GM10266 (cell line): ENCODE measurements around the gene NXF1.

Source experiments
- DNase-seq: peaks from one replicate; pipeline ENCODE4 v3.0.0; 2012; ENCODE audit errors: extremely low spot score
- TF ChIP-seq, protein P1 (sequence below): IDR thresholded peaks from 2 replicates; pipeline ENCODE4 v1.5.1; 2012; ENCODE audit warnings: mild to moderate bottlenecking, low read depth; ENCODE audit not compliant: control insufficient read depth, insufficient read depth; ENCODE audit errors: missing control alignments

The NXF1 gene

DNA sequence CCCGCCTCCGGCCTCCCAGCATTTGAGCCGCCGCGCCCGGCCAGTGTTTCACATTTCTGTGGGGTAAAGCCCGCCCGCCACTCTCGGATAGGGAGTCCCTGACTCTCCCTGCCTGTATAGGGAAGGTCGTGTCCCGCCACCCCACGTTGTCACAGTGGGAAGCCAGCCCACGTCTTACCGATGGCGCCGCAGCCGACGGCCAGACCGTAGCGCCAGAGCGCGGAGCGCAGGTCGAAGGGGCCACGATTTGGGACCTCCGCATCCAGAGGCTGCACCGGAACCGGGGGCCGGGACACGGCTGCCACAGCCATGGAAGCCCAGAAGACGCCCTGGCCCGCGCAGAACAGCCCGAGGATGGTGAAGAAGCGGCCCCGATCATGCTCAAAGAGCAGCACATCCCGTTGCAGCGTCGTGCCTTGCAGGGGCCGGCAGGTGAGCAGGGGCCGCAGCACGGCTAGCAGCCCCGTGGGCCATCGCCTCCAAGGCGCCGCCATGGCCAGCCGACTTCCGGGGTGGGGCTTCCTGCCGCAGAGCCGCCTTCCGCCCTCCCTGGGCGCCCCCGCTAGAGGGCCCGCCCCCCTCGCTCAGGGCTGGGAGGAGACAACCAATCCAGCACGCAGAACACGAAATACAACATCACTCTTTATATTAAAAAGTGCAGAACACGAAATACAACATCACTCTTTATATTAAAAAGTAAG lies 13.6 kb downstream of the NXF1 start, which contains the start of gene TMEM223:
TMEM223 (minus strand) TSS at position 506 of the 701 bp plus-strand sequence; CDS start at position 494, 12 bp downstream.
- TF ChIP-seq, protein P1, sequence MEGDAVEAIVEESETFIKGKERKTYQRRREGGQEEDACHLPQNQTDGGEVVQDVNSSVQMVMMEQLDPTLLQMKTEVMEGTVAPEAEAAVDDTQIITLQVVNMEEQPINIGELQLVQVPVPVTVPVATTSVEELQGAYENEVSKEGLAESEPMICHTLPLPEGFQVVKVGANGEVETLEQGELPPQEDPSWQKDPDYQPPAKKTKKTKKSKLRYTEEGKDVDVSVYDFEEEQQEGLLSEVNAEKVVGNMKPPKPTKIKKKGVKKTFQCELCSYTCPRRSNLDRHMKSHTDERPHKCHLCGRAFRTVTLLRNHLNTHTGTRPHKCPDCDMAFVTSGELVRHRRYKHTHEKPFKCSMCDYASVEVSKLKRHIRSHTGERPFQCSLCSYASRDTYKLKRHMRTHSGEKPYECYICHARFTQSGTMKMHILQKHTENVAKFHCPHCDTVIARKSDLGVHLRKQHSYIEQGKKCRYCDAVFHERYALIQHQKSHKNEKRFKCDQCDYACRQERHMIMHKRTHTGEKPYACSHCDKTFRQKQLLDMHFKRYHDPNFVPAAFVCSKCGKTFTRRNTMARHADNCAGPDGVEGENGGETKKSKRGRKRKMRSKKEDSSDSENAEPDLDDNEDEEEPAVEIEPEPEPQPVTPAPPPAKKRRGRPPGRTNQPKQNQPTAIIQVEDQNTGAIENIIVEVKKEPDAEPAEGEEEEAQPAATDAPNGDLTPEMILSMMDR, result peak; percentile 20
- peak; percentile 92 for DNase-seq

DNA sequence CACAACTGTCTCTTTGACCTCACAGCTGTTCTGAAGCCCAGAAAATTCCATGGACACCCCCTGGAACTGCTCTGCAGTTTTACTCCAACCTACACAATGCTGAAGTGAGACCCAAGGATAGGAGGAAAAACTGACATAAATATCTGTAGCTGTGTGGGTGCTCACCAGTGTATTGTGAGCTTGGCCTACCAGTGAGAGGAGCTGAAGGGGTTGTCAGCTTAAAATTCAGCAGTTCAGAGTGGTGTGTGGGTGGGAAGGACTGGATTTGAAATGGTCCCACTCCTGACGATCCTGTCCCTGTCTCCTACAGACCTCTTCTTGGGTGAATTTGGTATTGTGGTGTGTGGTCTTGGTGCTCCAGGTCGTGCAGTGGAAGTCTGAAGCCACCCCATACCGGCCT lies 15.7 kb downstream of the NXF1 start:
- TF ChIP-seq, protein P1, result no peak
- DNase-seq, result no peak

DNA sequence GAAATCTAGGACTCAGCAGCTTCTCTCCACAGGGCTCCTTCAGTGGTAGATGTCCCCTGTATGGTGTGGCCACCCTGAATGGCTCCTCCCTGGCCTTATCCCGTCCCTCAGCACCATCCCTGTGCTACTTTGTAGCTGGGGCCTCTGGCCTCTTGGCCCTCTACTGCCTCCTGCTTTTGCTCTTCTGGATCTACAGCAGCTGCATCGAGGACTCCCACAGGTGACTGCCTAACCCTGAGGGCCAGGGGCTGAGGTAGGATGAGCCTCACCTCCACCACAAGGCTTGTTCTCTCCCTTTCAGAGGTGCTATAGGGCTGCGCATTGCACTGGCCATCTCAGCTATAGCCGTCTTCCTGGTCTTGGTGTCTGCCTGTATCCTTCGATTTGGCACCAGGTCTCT lies 16.2 kb downstream of the NXF1 start:
- TF ChIP-seq, protein P1, result no peak
- DNase-seq, result no peak

DNA sequence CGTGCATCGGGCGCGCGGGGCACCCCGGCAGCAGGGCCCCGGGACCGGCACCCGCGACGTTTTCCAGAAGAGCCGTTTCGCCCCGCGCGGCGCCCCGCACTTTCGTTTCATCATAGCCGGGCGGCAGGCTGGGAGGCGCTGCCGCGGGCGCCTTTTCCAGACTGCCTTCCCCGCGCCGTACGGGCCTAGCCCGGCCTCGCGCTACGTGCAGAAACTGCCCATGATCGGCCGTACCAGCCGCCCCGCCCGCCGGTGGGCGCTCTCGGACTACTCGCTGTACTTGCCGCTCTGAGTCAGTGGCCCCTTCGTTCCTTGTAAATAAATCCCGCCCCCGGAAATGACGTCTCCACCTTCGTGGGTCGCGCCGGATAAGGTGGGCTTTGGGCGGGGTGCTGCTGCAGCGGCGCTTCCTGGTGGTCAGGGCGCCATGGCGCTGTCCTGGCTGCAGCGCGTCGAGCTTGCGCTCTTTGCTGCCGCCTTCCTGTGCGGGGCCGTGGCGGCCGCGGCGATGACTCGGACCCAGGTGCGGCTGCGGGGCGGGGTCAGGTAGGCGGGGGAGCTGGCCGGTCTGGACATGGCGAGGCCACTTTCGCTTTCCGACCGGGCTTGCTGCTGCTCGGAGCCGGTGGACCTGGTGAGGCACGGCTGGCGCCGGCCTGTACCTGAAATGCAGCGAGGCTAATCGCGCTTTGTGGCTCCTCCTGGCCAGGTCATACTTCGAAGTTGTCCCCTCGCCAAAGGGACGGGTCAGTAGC lies 18.1 kb downstream of the NXF1 start, which contains the start of gene TMEM179B:
TMEM179B (plus strand) TSS at position 398 of the 755 bp plus-strand sequence; CDS start at position 428, 30 bp downstream.
- peak; percentile 98 for DNase-seq
- TF ChIP-seq, protein P1, result peak; percentile 79

DNA sequence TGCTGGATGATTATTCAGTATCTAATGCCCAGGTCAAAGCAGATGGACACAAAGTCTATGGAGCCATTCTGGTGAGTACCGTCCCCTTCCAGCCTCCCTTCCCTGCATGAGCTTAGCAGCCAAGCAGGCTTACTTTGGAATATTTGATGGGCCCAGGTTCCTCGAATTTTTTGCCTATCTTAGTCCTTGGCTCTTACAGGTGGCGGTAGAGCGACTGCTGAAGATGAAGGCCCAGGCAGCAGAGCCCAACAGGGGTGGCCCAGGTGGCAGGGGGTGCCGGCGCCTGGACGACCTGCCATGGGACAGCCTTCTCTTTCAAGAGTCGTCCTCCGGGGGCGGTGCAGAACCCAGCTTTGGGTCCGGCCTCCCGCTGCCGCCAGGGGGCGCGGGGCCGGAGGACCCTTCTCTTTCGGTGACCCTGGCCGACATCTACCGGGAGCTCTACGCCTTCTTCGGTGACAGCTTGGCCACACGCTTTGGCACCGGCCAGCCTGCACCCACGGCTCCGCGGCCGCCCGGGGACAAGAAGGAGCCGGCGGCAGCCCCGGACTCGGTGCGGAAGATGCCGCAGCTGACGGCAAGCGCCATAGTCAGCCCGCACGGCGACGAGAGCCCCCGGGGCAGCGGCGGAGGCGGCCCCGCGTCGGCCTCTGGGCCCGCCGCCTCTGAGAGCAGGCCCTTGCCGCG lies 18.8 kb downstream of the NXF1 start:
- peak; percentile 92 for DNase-seq
- TF ChIP-seq, protein P1, result peak; percentile 98

DNA sequence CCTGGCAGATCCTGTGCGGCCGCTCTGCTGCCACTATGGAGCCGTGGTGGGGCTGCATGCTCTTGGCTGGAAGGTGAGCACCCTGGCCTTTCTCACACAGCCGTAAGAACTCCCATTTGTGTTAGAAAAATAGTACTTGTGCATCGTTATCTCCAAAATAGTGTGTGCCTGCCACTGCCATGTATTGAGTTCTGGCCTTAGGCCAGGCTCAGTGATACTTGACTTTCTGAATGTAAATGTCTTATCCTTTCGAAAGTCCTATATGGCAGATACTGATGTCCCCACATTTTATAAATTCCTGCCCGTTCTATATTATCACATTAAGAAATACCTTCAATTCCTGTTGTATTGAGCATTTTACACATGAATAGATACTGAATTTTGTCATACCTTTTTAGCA lies 22.5 kb downstream of the NXF1 start:
- TF ChIP-seq, protein P1, result no peak
- no peak for DNase-seq
